GM12892 (cell line): Measurements from ENCODE around the gene BDKRB1.

Experiments
- POLR2A ChIP-seq: IDR thresholded peaks from 2 replicates; pipeline ENCODE4 v1.6.1; 2011; ENCODE audit warnings: low read depth, low read length, control low read depth
- POLR2AphosphoS5 ChIP-seq: IDR thresholded peaks from 2 replicates; pipeline ENCODE4 v1.6.1; 2011; ENCODE audit warnings: low read depth, low read length, control low read depth

GRCh38 chr14:96270565-96271420, 14.8 kb downstream of the BDKRB1 start:
- TF ChIP-seq POLR2AphosphoS5 (no peak), POLR2A (no peak)
